HEK293 (cell line): Measurements from ENCODE around the gene CDK4.

Experiments
- BCL11B ChIP-seq: fragments of 450-650 bp; formaldehyde crosslinking; IDR thresholded peaks from 2 replicates; pipeline ENCODE4 v1.5.1; 2016; ENCODE audit warnings: low read depth, missing biosample characterization, missing genetic modification characterization
- FEZF1 ChIP-seq: fragments of 450-650 bp; formaldehyde crosslinking; IDR thresholded peaks from 2 replicates; pipeline ENCODE4 v1.5.1; 2016; ENCODE audit warnings: missing biosample characterization, missing genetic modification characterization
- GLIS2 ChIP-seq: fragments of 450-650 bp; formaldehyde crosslinking; IDR thresholded peaks from 2 replicates; pipeline ENCODE4 v1.5.1; 2016; ENCODE audit warnings: missing biosample characterization, missing genetic modification characterization
- IKZF3 ChIP-seq: fragments of 450-650 bp; IDR thresholded peaks from 2 replicates; pipeline ENCODE4 v1.5.0; 2018; ENCODE audit warnings: missing biosample characterization, mild to moderate bottlenecking, missing genetic modification characterization, moderate library complexity
- SP2 ChIP-seq: fragments of 450-650 bp; formaldehyde crosslinking; IDR thresholded peaks from 2 replicates; pipeline ENCODE4 v1.5.1; 2016; ENCODE audit warnings: missing biosample characterization, missing genetic modification characterization
- ZFP3 ChIP-seq: fragments of 450-650 bp; formaldehyde crosslinking; IDR thresholded peaks from 2 replicates; pipeline ENCODE4 v1.5.1; 2016; ENCODE audit warnings: low read depth, missing biosample characterization, missing genetic modification characterization
- ZNF121 ChIP-seq: fragments of 450-650 bp; formaldehyde crosslinking; IDR thresholded peaks from 2 replicates; pipeline ENCODE4 v1.5.1; 2016; ENCODE audit warnings: missing biosample characterization, missing genetic modification characterization
- ZNF140 ChIP-seq: fragments of 450-650 bp; formaldehyde crosslinking; IDR thresholded peaks from 2 replicates; pipeline ENCODE4 v1.5.1; 2016; ENCODE audit warnings: missing biosample characterization, missing genetic modification characterization
- ZNF157 ChIP-seq: fragments of 450-650 bp; formaldehyde crosslinking; IDR thresholded peaks from 2 replicates; pipeline ENCODE4 v1.5.1; 2016; ENCODE audit warnings: missing biosample characterization, missing genetic modification characterization
- ZNF302 ChIP-seq: fragments of 450-650 bp; formaldehyde crosslinking; IDR thresholded peaks from 2 replicates; pipeline ENCODE4 v1.5.1; 2016; ENCODE audit warnings: missing biosample characterization, missing genetic modification characterization, low read depth
- ZNF324 ChIP-seq: fragments of 450-650 bp; formaldehyde crosslinking; IDR thresholded peaks from 2 replicates; pipeline ENCODE4 v1.5.1; 2016; ENCODE audit warnings: missing biosample characterization, missing genetic modification characterization
- ZNF426 ChIP-seq: fragments of 450-650 bp; formaldehyde crosslinking; IDR thresholded peaks from 2 replicates; pipeline ENCODE4 v1.5.1; 2017; ENCODE audit warnings: missing biosample characterization, missing genetic modification characterization, mild to moderate bottlenecking, inconsistent platforms, moderate library complexity
- ZNF473 ChIP-seq: fragments of 450-650 bp; formaldehyde crosslinking; IDR thresholded peaks from 2 replicates; pipeline ENCODE4 v1.5.1; 2017; ENCODE audit warnings: missing biosample characterization, missing genetic modification characterization
- ZNF585B ChIP-seq: fragments of 450-650 bp; formaldehyde crosslinking; IDR thresholded peaks from 2 replicates; pipeline ENCODE4 v1.5.1; 2016; ENCODE audit warnings: missing biosample characterization, missing genetic modification characterization
- ZNF596 ChIP-seq: fragments of 450-650 bp; IDR thresholded peaks from 2 replicates; pipeline ENCODE4 v1.5.0; 2018; ENCODE audit warnings: missing biosample characterization, mild to moderate bottlenecking, missing genetic modification characterization, moderate library complexity
- ZNF621 ChIP-seq: fragments of 450-650 bp; formaldehyde crosslinking; IDR thresholded peaks from 2 replicates; pipeline ENCODE4 v1.5.1; 2017; ENCODE audit warnings: missing biosample characterization, missing genetic modification characterization
- ZNF660 ChIP-seq: fragments of 450-650 bp; IDR thresholded peaks from 2 replicates; pipeline ENCODE4 v1.5.1; 2018; ENCODE audit warnings: missing biosample characterization, mild to moderate bottlenecking, missing genetic modification characterization
- ZNF664 ChIP-seq: fragments of 450-650 bp; formaldehyde crosslinking; IDR thresholded peaks from 2 replicates; pipeline ENCODE4 v1.5.1; 2016; ENCODE audit warnings: missing biosample characterization, missing genetic modification characterization
- ZNF830 ChIP-seq: fragments of 450-650 bp; IDR thresholded peaks from 2 replicates; pipeline ENCODE4 v1.5.0; 2018; ENCODE audit warnings: missing biosample characterization, missing genetic modification characterization, low read depth, mild to moderate bottlenecking, moderate library complexity
- TF ChIP-seq, protein P1 (sequence below): fragments of 450-650 bp; formaldehyde crosslinking; conservative IDR thresholded peaks from 2 replicates; pipeline ENCODE4 v1.5.1; 2016; ENCODE audit warnings: low read depth, missing biosample characterization, missing genetic modification characterization
- TF ChIP-seq, protein P2 (sequence below): fragments of 450-650 bp; formaldehyde crosslinking; IDR thresholded peaks from 2 replicates; pipeline ENCODE4 v1.5.1; 2016; ENCODE audit warnings: missing biosample characterization, missing genetic modification characterization
- TF ChIP-seq, protein P3 (sequence below): fragments of 450-650 bp; formaldehyde crosslinking; IDR thresholded peaks from 2 replicates; pipeline ENCODE4 v1.5.1; 2016; ENCODE audit warnings: missing biosample characterization, missing genetic modification characterization, borderline replicate concordance
- TF ChIP-seq, protein P4 (sequence below): fragments of 450-650 bp; formaldehyde crosslinking; IDR thresholded peaks from 2 replicates; pipeline ENCODE4 v1.5.1; 2016; ENCODE audit warnings: missing biosample characterization, missing genetic modification characterization
- TF ChIP-seq, protein P5 (sequence below): fragments of 450-650 bp; formaldehyde crosslinking; IDR thresholded peaks from 2 replicates; pipeline ENCODE4 v1.5.1; 2016; ENCODE audit warnings: missing biosample characterization, missing genetic modification characterization

CDK4 gene

DNA sequence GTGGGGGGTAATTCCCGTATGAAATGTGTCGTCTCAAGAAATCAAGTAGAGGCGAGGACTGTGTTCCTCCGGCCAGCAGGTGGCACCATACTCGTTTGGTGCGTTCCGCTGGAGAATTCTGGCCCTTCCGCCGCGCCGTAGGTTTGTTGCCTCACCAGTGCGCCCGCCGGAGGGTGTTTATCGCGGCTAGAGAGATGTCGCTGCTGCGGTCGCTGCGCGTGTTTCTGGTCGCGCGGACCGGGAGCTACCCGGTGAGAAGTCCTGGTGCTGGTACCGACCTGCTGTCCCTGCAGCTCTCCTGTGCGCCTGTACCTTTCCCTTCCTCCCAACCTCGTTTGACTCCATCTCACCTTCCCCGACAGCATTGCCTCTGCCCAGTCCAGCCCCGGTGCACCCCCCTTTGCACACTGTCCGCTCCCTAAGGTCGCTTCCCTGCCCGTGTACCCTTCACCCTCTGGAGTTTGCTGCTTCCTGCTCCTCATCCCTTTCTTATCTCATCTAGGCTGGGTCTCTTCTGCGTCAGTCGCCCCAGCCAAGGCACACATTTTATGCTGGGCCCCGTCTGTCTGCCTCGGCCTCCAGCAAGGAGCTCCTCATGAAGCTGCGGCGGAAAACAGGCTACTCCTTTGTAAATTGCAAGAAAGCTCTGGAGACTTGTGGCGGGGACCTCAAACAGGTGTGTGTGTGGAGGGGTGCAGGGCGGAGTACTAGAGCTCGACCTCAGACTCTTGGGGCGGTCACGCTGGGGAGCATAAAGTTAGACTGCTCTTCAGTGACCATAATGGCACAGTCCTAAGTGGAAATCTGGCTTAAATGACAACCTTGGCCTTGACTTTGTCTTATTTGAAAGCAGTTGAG is 30.7 kb upstream of the CDK4 start, which contains the start of gene TSFM (continued):
- TF ChIP-seq, protein P1, sequence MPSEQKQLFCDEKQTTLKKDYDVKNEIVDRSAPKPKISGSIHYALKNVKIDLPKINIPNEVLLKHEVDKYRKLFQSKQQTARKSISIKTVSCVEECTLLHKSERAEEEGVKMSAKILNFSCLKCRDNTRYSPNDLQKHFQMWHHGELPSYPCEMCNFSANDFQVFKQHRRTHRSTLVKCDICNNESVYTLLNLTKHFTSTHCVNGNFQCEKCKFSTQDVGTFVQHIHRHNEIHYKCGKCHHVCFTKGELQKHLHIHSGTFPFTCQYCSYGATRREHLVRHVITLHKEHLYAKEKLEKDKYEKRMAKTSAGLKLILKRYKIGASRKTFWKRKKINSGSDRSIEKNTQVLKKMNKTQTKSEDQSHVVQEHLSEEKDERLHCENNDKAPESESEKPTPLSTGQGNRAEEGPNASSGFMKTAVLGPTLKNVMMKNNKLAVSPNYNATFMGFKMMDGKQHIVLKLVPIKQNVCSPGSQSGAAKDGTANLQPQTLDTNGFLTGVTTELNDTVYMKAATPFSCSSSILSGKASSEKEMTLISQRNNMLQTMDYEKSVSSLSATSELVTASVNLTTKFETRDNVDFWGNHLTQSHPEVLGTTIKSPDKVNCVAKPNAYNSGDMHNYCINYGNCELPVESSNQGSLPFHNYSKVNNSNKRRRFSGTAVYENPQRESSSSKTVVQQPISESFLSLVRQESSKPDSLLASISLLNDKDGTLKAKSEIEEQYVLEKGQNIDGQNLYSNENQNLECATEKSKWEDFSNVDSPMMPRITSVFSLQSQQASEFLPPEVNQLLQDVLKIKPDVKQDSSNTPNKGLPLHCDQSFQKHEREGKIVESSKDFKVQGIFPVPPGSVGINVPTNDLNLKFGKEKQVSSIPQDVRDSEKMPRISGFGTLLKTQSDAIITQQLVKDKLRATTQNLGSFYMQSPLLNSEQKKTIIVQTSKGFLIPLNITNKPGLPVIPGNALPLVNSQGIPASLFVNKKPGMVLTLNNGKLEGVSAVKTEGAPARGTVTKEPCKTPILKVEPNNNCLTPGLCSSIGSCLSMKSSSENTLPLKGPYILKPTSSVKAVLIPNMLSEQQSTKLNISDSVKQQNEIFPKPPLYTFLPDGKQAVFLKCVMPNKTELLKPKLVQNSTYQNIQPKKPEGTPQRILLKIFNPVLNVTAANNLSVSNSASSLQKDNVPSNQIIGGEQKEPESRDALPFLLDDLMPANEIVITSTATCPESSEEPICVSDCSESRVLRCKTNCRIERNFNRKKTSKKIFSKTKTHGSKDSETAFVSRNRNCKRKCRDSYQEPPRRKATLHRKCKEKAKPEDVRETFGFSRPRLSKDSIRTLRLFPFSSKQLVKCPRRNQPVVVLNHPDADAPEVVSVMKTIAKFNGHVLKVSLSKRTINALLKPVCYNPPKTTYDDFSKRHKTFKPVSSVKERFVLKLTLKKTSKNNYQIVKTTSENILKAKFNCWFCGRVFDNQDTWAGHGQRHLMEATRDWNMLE (tag by site-specific recombination), result peak; percentile 64
- TF ChIP-seq, protein P2, sequence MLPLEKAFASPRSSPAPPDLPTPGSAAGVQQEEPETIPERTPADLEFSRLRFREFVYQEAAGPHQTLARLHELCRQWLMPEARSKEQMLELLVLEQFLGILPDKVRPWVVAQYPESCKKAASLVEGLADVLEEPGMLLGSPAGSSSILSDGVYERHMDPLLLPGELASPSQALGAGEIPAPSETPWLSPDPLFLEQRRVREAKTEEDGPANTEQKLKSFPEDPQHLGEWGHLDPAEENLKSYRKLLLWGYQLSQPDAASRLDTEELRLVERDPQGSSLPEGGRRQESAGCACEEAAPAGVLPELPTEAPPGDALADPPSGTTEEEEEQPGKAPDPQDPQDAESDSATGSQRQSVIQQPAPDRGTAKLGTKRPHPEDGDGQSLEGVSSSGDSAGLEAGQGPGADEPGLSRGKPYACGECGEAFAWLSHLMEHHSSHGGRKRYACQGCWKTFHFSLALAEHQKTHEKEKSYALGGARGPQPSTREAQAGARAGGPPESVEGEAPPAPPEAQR, result no peak; the same call in 1 of the 2 replicates
- TF ChIP-seq FEZF1 (tag by site-specific recombination) (no peak; the same call in 1 of the 2 replicates), ZNF426 (tag by site-specific recombination) (no peak), SP2 (tag by site-specific recombination) (peak; percentile 30; the same call in 1 of the 2 replicates), ZNF473 (0 out of 2 replicates have a peak, but pooled peaks have one; percentile 30), ZNF596 (no peak), ZFP3 (tag by site-specific recombination) (no peak), BCL11B (tag by site-specific recombination) (no peak), ZNF324 (peak; percentile 96), ZNF585B (tag by site-specific recombination) (no peak), ZNF302 (tag by site-specific recombination) (no peak), ZNF121 (peak; percentile 44; the same call in 1 of the 2 replicates), ZNF621 (tag by site-specific recombination) (no peak), ZNF157 (tag by site-specific recombination) (0 out of 2 replicates have a peak, but pooled peaks have one; percentile 18), ZNF140 (tag by site-specific recombination) (no peak), ZNF830 (tag by site-specific recombination) (no peak), ZNF664 (peak; percentile 62; the same call in 1 of the 2 replicates), IKZF3 (tag by site-specific recombination) (no peak), ZNF660 (peak; percentile 98), GLIS2 (tag by site-specific recombination) (peak; percentile 53)
- TF ChIP-seq, protein P3, sequence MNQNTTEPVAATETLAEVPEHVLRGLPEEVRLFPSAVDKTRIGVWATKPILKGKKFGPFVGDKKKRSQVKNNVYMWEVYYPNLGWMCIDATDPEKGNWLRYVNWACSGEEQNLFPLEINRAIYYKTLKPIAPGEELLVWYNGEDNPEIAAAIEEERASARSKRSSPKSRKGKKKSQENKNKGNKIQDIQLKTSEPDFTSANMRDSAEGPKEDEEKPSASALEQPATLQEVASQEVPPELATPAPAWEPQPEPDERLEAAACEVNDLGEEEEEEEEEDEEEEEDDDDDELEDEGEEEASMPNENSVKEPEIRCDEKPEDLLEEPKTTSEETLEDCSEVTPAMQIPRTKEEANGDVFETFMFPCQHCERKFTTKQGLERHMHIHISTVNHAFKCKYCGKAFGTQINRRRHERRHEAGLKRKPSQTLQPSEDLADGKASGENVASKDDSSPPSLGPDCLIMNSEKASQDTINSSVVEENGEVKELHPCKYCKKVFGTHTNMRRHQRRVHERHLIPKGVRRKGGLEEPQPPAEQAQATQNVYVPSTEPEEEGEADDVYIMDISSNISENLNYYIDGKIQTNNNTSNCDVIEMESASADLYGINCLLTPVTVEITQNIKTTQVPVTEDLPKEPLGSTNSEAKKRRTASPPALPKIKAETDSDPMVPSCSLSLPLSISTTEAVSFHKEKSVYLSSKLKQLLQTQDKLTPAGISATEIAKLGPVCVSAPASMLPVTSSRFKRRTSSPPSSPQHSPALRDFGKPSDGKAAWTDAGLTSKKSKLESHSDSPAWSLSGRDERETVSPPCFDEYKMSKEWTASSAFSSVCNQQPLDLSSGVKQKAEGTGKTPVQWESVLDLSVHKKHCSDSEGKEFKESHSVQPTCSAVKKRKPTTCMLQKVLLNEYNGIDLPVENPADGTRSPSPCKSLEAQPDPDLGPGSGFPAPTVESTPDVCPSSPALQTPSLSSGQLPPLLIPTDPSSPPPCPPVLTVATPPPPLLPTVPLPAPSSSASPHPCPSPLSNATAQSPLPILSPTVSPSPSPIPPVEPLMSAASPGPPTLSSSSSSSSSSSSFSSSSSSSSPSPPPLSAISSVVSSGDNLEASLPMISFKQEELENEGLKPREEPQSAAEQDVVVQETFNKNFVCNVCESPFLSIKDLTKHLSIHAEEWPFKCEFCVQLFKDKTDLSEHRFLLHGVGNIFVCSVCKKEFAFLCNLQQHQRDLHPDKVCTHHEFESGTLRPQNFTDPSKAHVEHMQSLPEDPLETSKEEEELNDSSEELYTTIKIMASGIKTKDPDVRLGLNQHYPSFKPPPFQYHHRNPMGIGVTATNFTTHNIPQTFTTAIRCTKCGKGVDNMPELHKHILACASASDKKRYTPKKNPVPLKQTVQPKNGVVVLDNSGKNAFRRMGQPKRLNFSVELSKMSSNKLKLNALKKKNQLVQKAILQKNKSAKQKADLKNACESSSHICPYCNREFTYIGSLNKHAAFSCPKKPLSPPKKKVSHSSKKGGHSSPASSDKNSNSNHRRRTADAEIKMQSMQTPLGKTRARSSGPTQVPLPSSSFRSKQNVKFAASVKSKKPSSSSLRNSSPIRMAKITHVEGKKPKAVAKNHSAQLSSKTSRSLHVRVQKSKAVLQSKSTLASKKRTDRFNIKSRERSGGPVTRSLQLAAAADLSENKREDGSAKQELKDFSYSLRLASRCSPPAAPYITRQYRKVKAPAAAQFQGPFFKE (tag by site-specific recombination), result no peak
- TF ChIP-seq, protein P4, sequence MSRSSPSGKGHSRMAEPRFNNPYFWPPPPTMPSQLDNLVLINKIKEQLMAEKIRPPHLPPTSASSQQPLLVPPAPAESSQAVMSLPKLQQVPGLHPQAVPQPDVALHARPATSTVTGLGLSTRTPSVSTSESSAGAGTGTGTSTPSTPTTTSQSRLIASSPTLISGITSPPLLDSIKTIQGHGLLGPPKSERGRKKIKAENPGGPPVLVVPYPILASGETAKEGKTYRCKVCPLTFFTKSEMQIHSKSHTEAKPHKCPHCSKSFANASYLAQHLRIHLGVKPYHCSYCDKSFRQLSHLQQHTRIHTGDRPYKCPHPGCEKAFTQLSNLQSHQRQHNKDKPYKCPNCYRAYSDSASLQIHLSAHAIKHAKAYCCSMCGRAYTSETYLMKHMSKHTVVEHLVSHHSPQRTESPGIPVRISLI (tag by site-specific recombination), result no peak
- TF ChIP-seq, protein P5, sequence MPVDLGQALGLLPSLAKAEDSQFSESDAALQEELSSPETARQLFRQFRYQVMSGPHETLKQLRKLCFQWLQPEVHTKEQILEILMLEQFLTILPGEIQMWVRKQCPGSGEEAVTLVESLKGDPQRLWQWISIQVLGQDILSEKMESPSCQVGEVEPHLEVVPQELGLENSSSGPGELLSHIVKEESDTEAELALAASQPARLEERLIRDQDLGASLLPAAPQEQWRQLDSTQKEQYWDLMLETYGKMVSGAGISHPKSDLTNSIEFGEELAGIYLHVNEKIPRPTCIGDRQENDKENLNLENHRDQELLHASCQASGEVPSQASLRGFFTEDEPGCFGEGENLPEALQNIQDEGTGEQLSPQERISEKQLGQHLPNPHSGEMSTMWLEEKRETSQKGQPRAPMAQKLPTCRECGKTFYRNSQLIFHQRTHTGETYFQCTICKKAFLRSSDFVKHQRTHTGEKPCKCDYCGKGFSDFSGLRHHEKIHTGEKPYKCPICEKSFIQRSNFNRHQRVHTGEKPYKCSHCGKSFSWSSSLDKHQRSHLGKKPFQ, result no peak
